ENCODE results near the gene RRBP1.

RRBP1 gene

GRCh38 chr20:17593902-17594301, 88.1 kb downstream of the RRBP1 start:
- Mint-ChIP-seq H3K4me3 (no peak overlapping the region), H3K27ac (no peak overlapping the region), H3K9me3 (peaks cover 17% of the 10 kb centered on the region), H3K27me3 (ENCODE audit: low read depth, poor library complexity) (no peaks in the 10 kb centered on the region), H3K4me1 (no peaks in the 10 kb centered on the region), H3K36me3 (ENCODE audit: low read depth) (peaks cover 54% of the 10 kb centered on the region)
- no peak for DNase-seq
- TF ChIP-seq CTCF (IDR thresholded peaks at IDR 0.05): no peak

DNA sequence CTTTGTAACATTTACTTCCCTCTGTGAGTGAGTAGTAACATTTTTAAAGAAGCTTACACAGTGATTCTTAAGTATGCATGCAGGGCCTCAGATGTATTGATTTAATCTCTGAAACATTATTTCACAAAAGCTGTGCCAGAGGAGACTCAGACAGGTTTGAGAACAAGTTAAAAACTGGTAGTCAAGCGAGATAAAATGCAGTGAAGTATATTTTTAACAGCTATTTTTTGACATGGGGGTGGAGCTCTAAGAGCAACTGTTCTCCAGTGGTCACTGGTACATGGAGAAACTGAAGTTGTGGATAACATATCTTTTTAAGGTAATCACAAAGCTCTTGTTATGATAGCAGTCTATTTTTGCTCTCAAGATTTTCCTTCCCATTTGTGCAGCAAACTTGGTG, 91.8 kb downstream of the RRBP1 start:
- peaks cover 28% of the 10 kb centered on the region for H3K36me3 Mint-ChIP-seq (ENCODE audit: low read depth)
- peaks cover 5% of the 10 kb centered on the region for H3K4me1 Mint-ChIP-seq
- H3K9me3 Mint-ChIP-seq: no peaks in the 10 kb centered on the region
- H3K27ac Mint-ChIP-seq: no peak overlapping the region
- DNase-seq: no peak
- TF ChIP-seq CTCF (IDR thresholded peaks at IDR 0.05): no peak
- no peaks in the 10 kb centered on the region for H3K27me3 Mint-ChIP-seq (ENCODE audit: low read depth, poor library complexity)
- no peak overlapping the region for H3K4me3 Mint-ChIP-seq

- no peak for DNase-seq
- no peak for TF ChIP-seq CTCF (IDR thresholded peaks at IDR 0.05)
- H3K27ac Mint-ChIP-seq: no peak overlapping the region
- no peak overlapping the region for H3K4me3 Mint-ChIP-seq
- peaks cover 27% of the 10 kb centered on the region for H3K36me3 Mint-ChIP-seq (ENCODE audit: low read depth)
- H3K9me3 Mint-ChIP-seq: no peaks in the 10 kb centered on the region
- H3K4me1 Mint-ChIP-seq: peaks cover 5% of the 10 kb centered on the region
- no peaks in the 10 kb centered on the region for H3K27me3 Mint-ChIP-seq (ENCODE audit: low read depth, poor library complexity)
Observed at GRCh38 chr20:17589161-17589834, 92.7 kb downstream of the RRBP1 start.

DNA sequence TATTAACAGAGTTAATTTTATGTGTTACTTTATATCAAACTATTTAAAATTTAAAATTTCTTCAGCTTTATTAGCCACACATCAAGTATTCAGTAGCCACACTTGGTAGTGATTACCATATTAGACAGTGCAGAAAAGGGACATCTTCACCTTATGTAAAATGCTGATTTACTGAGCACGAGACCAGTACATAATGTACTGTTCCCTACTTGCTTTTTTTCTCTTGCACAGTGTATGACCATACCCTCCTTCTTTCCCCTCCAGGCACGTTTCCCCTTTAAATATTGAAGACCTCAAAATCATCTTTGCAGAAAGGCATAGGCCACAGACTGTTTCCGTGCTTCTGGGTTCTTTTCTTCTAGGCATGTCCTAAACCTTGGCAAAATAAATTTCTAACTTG, 94.2 kb downstream of the RRBP1 start:
- H3K36me3 Mint-ChIP-seq (ENCODE audit: low read depth): peaks cover 20% of the 10 kb centered on the region
- peaks cover 5% of the 10 kb centered on the region for H3K4me1 Mint-ChIP-seq
- H3K4me3 Mint-ChIP-seq: no peak overlapping the region
- no peak for DNase-seq
- no peak overlapping the region for H3K27ac Mint-ChIP-seq
- no peaks in the 10 kb centered on the region for H3K27me3 Mint-ChIP-seq (ENCODE audit: low read depth, poor library complexity)
- TF ChIP-seq CTCF (IDR thresholded peaks at IDR 0.05): no peak
- no peaks in the 10 kb centered on the region for H3K9me3 Mint-ChIP-seq

- Mint-ChIP-seq H3K36me3 (ENCODE audit: low read depth) (peaks cover 22% of the 10 kb centered on the region), H3K4me3 (no peak overlapping the region), H3K4me1 (peaks cover 5% of the 10 kb centered on the region), H3K9me3 (no peaks in the 10 kb centered on the region), H3K27ac (no peak overlapping the region), H3K27me3 (ENCODE audit: low read depth, poor library complexity) (no peaks in the 10 kb centered on the region)
- no peak for DNase-seq
- no peak for TF ChIP-seq CTCF (IDR thresholded peaks at IDR 0.05)
Observed at GRCh38 chr20:17587148-17587547, 94.9 kb downstream of the RRBP1 start.

DNA sequence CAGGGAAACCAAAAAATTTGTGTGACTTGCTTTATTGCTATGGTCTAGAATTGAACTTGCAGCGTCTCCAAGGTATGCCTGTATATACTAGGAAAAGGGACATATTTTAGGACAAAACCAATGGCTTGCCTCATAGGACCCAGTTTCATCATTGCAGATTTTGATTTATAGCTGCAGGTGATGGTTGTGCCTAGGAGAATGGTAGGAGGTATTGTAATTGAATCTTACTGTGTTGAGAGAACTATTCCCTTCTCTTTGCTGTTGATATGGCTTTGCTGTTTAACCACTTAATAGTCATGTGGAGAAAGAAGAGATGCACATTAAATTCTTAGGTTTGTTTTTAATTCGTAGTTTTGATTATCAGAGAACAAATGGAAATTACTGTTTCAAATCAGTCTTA, 95.8 kb downstream of the RRBP1 start:
- H3K36me3 Mint-ChIP-seq (ENCODE audit: low read depth): peaks cover 21% of the 10 kb centered on the region
- no peak overlapping the region for H3K27ac Mint-ChIP-seq

More for the DNA sequence above, 95.8 kb downstream of the RRBP1 start:
- no peaks in the 10 kb centered on the region for H3K27me3 Mint-ChIP-seq (ENCODE audit: low read depth, poor library complexity)
- H3K4me3 Mint-ChIP-seq: no peak overlapping the region
- DNase-seq: no peak
- TF ChIP-seq CTCF (IDR thresholded peaks at IDR 0.05): no peak
- no peaks in the 10 kb centered on the region for H3K9me3 Mint-ChIP-seq
- H3K4me1 Mint-ChIP-seq: peaks cover 5% of the 10 kb centered on the region
